H9 (cell line): Measurements from ENCODE around the gene LDHD. TPM values are rescaled to one million over a fixed set of nuclear protein-coding genes. Genes with fewer than 3 reads are reported as not detected.
A peak's percentile ranks its signal among the peaks of the same experiment; 100 is the strongest.

Source experiments
- DNase-seq: peaks from one replicate; pipeline ENCODE4 v3.0.0-alpha.2; 2017
- H2AFZ ChIP-seq: one replicate; pipeline ENCODE4 v1.6.1; 2013; ENCODE audit warnings: mild to moderate bottlenecking, low read length, control low read depth, moderate library complexity
- H2AK5ac ChIP-seq: 2 replicates; pipeline ENCODE4 v1.6.1; 2013; ENCODE audit warnings: low read length, control low read depth, mixed read lengths; ENCODE audit not compliant: insufficient read length
- H2BK120ac ChIP-seq: one replicate; pipeline ENCODE4 v1.6.1; 2013; ENCODE audit warnings: low read depth, mild to moderate bottlenecking, low read length, control low read depth, inconsistent platforms; ENCODE audit not compliant: poor library complexity, severe bottlenecking
- H2BK12ac ChIP-seq: 2 replicates; pipeline ENCODE4 v1.6.1; 2013; ENCODE audit warnings: low read length, control low read depth, mixed read lengths, low read depth; ENCODE audit not compliant: insufficient read length
- H2BK15ac ChIP-seq: 2 replicates; pipeline ENCODE4 v1.6.1; 2013; ENCODE audit warnings: low read depth, low read length, control low read depth
- H2BK20ac ChIP-seq: one replicate; pipeline ENCODE4 v1.6.1; 2013; ENCODE audit warnings: low read depth, mild to moderate bottlenecking, low read length, control low read depth, inconsistent platforms; ENCODE audit not compliant: poor library complexity, severe bottlenecking
- H2BK5ac ChIP-seq: 2 replicates; pipeline ENCODE4 v1.6.1; 2013; ENCODE audit warnings: low read length, control low read depth, mixed read lengths; ENCODE audit not compliant: insufficient read length
- H3K14ac ChIP-seq: 2 replicates; pipeline ENCODE4 v1.6.1; 2013; ENCODE audit warnings: low read length, control low read depth; ENCODE audit not compliant: insufficient read depth
- H3K18ac ChIP-seq: 2 replicates; pipeline ENCODE4 v1.6.1; 2013; ENCODE audit warnings: low read depth, mild to moderate bottlenecking, mixed read lengths, low read length, control low read depth; ENCODE audit not compliant: insufficient read length
- H3K23ac ChIP-seq: 2 replicates; pipeline ENCODE4 v1.6.1; 2013; ENCODE audit warnings: low read length, control low read depth, mixed read lengths, low read depth; ENCODE audit not compliant: insufficient read length
- H3K23me2 ChIP-seq: 2 replicates; pipeline ENCODE4 v1.6.1; 2013; ENCODE audit warnings: low read depth, mild to moderate bottlenecking, mixed read lengths, low read length, control low read depth; ENCODE audit not compliant: insufficient read length, poor library complexity, severe bottlenecking
- H3K27ac ChIP-seq: 2 replicates; pipeline ENCODE4 v1.5.1; 2013; ENCODE audit warnings: low read length, control low read depth, mixed read lengths, low read depth; ENCODE audit not compliant: insufficient read length
- H3K27me3 ChIP-seq: 2 replicates; pipeline ENCODE4 v1.6.1; 2013; ENCODE audit warnings: low read length, control low read depth, inconsistent platforms; ENCODE audit not compliant: insufficient read depth
- H3K4ac ChIP-seq: 2 replicates; pipeline ENCODE4 v1.6.1; 2013; ENCODE audit warnings: low read depth, mild to moderate bottlenecking, control low read depth, inconsistent platforms, low read length, moderate library complexity
- H3K4me1 ChIP-seq: 2 replicates; pipeline ENCODE4 v1.6.1; 2013; ENCODE audit warnings: low read length, control low read depth, inconsistent platforms; ENCODE audit not compliant: insufficient read depth
- H3K4me2 ChIP-seq: 2 replicates; pipeline ENCODE4 v1.6.1; 2013; ENCODE audit warnings: low read length, control low read depth, mixed read lengths; ENCODE audit not compliant: insufficient read length, insufficient read depth
- H3K56ac ChIP-seq: 2 replicates; pipeline ENCODE4 v1.6.1; 2013; ENCODE audit warnings: low read depth, mild to moderate bottlenecking, mixed read lengths, low read length, control low read depth; ENCODE audit not compliant: insufficient read length
- H3K79me1 ChIP-seq: 2 replicates; pipeline ENCODE4 v1.6.1; 2013; ENCODE audit warnings: low read depth, mild to moderate bottlenecking, moderate library complexity, low read length, control low read depth, inconsistent platforms; ENCODE audit not compliant: insufficient read depth, poor library complexity, severe bottlenecking
- H3K79me2 ChIP-seq: 2 replicates; pipeline ENCODE4 v1.6.1; 2013; ENCODE audit warnings: low read length, control low read depth, inconsistent platforms; ENCODE audit not compliant: insufficient read depth
- H3K9ac ChIP-seq: 2 replicates; pipeline ENCODE4 v1.6.1; 2013; ENCODE audit warnings: low read length, control low read depth, mixed read lengths; ENCODE audit not compliant: insufficient read length; ENCODE audit errors: extremely low read depth
- H3K9me3 ChIP-seq: one replicate; pipeline ENCODE4 v1.6.1; 2013; ENCODE audit warnings: low read depth, low read length, inconsistent platforms; ENCODE audit not compliant: control insufficient read depth
- H3T11ph ChIP-seq: one replicate; pipeline ENCODE4 v1.6.1; 2013; ENCODE audit warnings: mild to moderate bottlenecking, low read length, control low read depth, inconsistent platforms
- H4K20me1 ChIP-seq: one replicate; pipeline ENCODE4 v1.6.1; 2013; ENCODE audit not compliant: control insufficient read depth, insufficient read length, insufficient read depth
- H4K5ac ChIP-seq: 2 replicates; pipeline ENCODE4 v1.6.1; 2013; ENCODE audit warnings: low read depth, mild to moderate bottlenecking, mixed read lengths, low read length, control low read depth; ENCODE audit not compliant: insufficient read length
- H4K8ac ChIP-seq: replicated peaks from 2 replicates; pipeline ENCODE4 v1.6.1; 2013; ENCODE audit warnings: low read length, control low read depth, mixed read lengths, low read depth; ENCODE audit not compliant: insufficient read length
- H4K91ac ChIP-seq: 2 replicates; pipeline ENCODE4 v1.6.1; 2013; ENCODE audit warnings: low read depth, mild to moderate bottlenecking, moderate library complexity, mixed read lengths, low read length, control low read depth; ENCODE audit not compliant: insufficient read length
- H3K27ac Mint-ChIP-seq, 3 experiments: 2 replicates in 2 of 3; 3 replicates in 1 of 3; pipeline ENCODE4 v1.8.0; 2020 to 2021; ENCODE audit warnings: mixed read lengths in 3 of 3, mild to moderate bottlenecking in 1 of 3, moderate library complexity in 1 of 3
- H3K27me3 Mint-ChIP-seq: 2 replicates; pipeline ENCODE4 v1.8.0; 2021; ENCODE audit warnings: low read depth, mild to moderate bottlenecking, moderate library complexity, mixed read lengths
- H3K36me3 Mint-ChIP-seq, 3 experiments: 2 replicates in 2 of 3; 3 replicates in 1 of 3; pipeline ENCODE4 v1.8.0; 2020 to 2021; ENCODE audit warnings: low read depth in 3 of 3, mixed read lengths in 3 of 3; ENCODE audit not compliant: insufficient read depth in 1 of 3
- H3K4me1 Mint-ChIP-seq, 2 experiments: 2 replicates each; pipeline ENCODE4 v1.8.0; 2020; ENCODE audit warnings: mixed read lengths in 2 of 2
- H3K4me3 Mint-ChIP-seq, 2 experiments: 2 replicates in 1 of 2; 3 replicates in 1 of 2; pipeline ENCODE4 v1.8.0; 2020 to 2021; ENCODE audit warnings: mild to moderate bottlenecking in 2 of 2, mixed read lengths in 2 of 2, moderate library complexity in 1 of 2
- H3K9me3 Mint-ChIP-seq, 2 experiments: 2 replicates in 1 of 2; 3 replicates in 1 of 2; pipeline ENCODE4 v1.8.0; 2020; ENCODE audit warnings: mild to moderate bottlenecking in 2 of 2, mixed read lengths in 2 of 2, moderate library complexity in 1 of 2
- CTCF ChIP-seq: fragments of 200-600 bp; sonication (generic); conservative IDR thresholded peaks from 3 replicates; pipeline ENCODE4 v1.8.0; 2021; ENCODE audit warnings: antibody characterized with exemption, mild to moderate bottlenecking
- WGBS: extraction: QIAGEN DNeasy Blood & Tissue Kit; methylation state at CpG from one replicate; pipeline ENCODE4 v1.1.7; 2013; ENCODE audit warnings: missing lambda C conversion rate, low lambda C conversion rate, mixed read lengths; ENCODE audit not compliant: insufficient read length; ENCODE audit errors: extremely low coverage; 5-methylcytosine and 5-hydroxymethylcytosine counted together
- total RNA-seq: library from RNA; stranded (reverse); gene quantifications from 2 replicates; pipeline ENCODE4 v1.2.1, GENCODE V29; 2021

LDHD gene
- total RNA-seq, 1 experiment from 2014 or later, result 14.7 TPM

DNA sequence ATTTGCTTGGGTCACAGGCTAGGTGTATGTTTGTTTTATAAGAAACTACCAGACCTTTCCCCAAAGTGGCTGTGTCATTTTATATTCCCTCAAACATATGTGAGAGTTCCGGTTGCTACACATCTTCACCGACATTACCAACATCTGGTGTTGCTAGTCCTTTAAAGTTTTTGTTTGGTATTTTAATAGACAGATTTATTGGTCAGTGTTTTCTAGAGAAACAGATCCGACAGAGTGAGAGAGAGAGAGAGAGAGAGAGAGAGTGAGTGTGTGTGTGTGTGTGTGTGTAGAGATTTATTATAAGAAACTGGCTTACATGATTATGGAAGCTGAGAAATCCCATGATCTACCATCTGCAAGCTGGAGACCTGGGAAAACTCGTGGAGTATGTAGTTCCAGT, 31.0 kb downstream of the LDHD start:
- H3K4me1 ChIP-seq, result peaks cover 7% of the 10 kb centered on the region
- H2BK20ac ChIP-seq, result no peak overlapping the region
- no peak overlapping the region for H3K23ac ChIP-seq
- no peaks in the 10 kb centered on the region for H3K9me3 Mint-ChIP-seq
- H4K91ac ChIP-seq, result no peak overlapping the region
- no peak overlapping the region for H3K4me3 Mint-ChIP-seq
- no peak overlapping the region for H3T11ph ChIP-seq
- no peak overlapping the region for H2AK5ac ChIP-seq
- H2BK5ac ChIP-seq, result no peak overlapping the region
- no peak overlapping the region for H3K9ac ChIP-seq
- H3K18ac ChIP-seq, result no peak overlapping the region
- no peaks in the 10 kb centered on the region for H3K27me3 ChIP-seq
- no peaks in the 10 kb centered on the region for H3K27me3 Mint-ChIP-seq
- peaks cover 3% of the 10 kb centered on the region; the same call in 1 of the 2 replicates for H3K79me2 ChIP-seq
- no peak overlapping the region for H2BK15ac ChIP-seq
- H3K27ac Mint-ChIP-seq, result peak overlapping the region in 1 of 3 experiments; percentile 23; a peak in 2 of 7 replicates
- H2BK120ac ChIP-seq, result no peak overlapping the region
- H3K4ac ChIP-seq, result no peak overlapping the region
- no peak overlapping the region for H3K14ac ChIP-seq
- H3K4me2 ChIP-seq, result no peak overlapping the region
- no peaks in the 10 kb centered on the region for H3K9me3 ChIP-seq
- peaks cover 41 to 47% of the 10 kb centered on the region in 2 experiments for H3K4me1 Mint-ChIP-seq
- no peak overlapping the region for H3K27ac ChIP-seq
- no peak overlapping the region for H2BK12ac ChIP-seq
- no peaks in the 10 kb centered on the region for H3K23me2 ChIP-seq
- H4K8ac ChIP-seq, result no peak overlapping the region
- TF ChIP-seq CTCF, result no peak
- peaks cover 2 to 13% (median 5%) of the 10 kb centered on the region in 3 experiments; a peak in 5 of 7 replicates for H3K36me3 Mint-ChIP-seq
- H2AFZ ChIP-seq, result no peak overlapping the region
- no peak overlapping the region for H4K5ac ChIP-seq
- WGBS, result no CpG with 5 or more reads among the region's 4 CpGs
- no peaks in the 10 kb centered on the region for H4K20me1 ChIP-seq
- peaks cover 4% of the 10 kb centered on the region for H3K79me1 ChIP-seq
- H3K56ac ChIP-seq, result no peak overlapping the region
- no peak for DNase-seq
